GM18526 (cell line): ENCODE results near the gene MTARC2.

Experiments
- POLR2A ChIP-seq: IDR thresholded peaks from 3 replicates; pipeline ENCODE4 v1.6.1; 2011; ENCODE audit not compliant: insufficient read length; ENCODE audit errors: extremely low read depth

MTARC2 gene

DNA sequence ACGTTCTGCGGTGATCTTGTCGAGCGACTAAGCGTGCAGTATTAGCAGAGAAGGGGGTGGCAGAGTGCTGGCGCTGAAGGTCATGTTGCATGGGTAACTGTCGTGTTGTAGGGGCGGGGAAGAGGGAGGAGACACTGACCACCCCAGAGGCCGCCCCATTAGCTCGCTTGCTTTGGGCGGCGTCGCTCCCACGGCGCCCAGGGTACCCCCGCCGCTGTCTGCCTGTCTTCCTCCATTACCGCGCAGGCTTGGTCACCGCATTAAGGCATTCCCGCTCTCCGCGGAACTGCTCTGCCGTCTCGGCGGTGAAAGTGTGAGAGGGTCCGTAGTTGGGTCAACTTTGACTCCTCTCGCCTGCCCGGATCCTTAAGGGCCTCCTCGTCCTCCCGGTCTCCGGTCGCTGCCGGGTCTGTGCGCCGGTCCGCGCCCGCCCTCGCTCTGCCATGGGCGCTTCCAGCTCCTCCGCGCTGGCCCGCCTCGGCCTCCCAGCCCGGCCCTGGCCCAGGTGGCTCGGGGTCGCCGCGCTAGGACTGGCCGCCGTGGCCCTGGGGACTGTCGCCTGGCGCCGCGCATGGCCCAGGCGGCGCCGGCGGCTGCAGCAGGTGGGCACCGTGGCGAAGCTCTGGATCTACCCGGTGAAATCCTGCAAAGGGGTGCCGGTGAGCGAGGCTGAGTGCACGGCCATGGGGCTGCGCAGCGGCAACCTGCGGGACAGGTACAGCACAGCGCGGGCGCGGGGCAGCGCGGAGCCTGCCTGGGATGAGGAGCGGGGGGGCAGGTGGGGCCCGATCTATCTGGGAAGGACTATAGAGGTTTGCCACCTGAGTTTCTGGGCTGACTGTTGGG lies at the start of gene MTARC2:
MTARC2 (plus strand) TSS at position 234 of the 846 bp plus-strand sequence; CDS start at position 444, 210 bp downstream.
- no peak for TF ChIP-seq POLR2A

DNA sequence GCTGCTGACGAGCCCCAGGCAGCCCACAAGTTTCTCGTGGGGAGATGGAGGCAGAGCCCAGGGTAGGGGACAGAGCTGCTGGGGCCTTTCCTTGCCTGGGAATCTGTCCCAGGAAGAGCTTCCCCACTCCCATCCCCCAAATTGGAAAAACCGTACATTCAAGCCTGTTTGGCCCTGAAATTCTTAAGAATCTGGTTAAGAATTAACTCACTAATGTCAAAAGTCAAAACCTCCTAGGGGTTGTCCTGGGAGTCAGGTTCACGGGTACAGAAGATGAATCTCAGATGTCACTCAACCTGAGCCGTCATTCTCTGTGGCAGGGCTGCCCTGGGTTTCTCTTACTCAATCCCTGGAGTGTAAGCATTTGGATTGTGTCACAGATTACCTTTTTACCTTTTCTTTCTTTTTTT lies 49.5 kb upstream of the MTARC2 start:
- no peak for TF ChIP-seq POLR2A

DNA sequence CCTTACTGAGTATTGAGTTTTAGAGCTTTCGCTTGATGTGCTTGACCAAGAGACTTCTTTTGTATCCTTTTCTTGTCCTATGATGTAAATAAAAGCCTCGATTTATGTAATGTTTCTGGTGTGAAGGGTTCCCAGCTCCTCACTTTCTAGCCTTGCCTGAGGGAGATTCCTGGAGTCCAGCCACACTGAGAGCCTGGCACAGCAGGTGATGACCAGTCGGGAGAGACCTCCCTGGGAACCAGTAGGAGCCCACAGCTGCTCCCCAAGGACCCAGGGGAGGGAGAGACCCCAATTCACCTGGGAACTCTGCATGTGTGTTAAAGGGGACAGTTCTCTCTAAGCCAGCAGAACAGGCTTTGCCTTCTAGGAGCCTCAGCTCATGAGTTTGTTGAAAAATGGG lies 49.1 kb upstream of the MTARC2 start:
- TF ChIP-seq POLR2A, result no peak

DNA sequence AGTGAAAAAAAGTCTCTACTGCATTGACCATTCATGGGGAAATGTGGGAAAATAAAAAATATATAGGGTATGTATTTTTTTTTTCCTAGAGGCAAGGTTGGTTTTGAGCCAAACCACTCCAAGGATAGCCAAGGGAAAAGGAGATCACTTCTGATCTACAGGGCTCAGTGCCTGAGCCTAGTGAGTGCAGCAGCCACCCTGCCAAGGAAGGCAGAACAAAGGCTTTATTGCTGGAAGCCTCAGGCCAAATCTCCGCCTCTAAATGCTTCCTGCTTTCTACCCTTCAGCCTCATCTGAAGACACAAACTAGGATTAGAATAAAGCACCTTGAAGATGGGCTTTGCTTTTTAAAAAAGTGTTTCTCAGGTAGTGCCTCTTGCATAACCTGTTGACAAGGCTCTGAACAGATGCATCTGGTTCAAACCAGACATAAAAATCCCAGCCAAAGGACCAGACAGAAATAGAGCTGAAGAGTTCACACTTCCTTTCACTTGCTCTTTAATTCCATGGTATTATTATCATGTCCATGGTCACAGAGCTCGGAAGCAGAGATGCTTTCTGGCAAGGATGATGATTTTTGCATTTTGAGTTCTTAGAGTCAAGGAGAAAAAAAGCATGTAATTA lies 47.5 kb upstream of the MTARC2 start:
- TF ChIP-seq POLR2A, result no peak

DNA sequence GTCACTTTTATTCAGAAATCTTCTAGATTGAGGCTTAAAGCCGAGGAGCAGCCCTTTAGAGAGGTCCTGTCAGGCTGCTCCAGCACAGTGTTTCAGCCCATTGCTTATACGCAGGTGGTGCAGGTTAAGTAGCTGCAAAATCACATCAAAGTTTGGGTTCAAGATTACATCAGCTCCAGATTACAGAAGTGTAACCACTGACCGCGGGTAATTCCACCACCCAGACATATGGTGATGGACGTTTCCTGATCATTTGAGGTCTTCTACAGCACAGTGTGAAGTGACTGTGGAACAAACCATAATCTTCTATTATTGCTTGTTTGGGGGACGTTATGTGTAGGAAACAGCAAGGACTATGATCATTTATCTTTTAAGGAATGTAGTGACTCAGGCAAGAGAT lies 46.1 kb upstream of the MTARC2 start:
- TF ChIP-seq POLR2A, result no peak

DNA sequence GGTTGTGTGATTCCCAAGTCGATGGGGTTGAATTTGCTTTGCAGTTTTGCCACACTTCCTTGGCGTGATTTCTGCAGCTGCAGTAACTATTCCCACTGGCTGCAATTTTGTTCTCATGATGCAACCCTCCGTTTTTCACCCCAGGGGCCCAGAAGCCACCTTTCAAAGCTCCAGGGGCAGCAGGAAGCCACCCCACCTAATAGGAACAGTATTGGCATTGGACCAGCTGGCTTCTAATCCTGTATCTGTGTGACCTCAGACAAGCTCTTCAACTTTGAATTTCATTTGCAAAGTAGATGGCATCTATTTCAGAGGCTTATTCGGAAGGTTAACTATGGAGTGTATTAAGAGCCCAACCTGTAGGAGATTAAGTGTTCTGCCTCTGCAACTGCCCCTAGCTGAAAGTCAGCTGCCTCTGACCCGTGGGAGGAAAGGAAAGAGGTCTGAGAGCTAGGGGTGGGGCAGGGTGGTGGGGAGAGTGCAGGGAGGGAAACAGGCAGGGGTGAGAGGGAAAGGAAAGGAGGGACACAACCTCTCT lies 45.3 kb upstream of the MTARC2 start:
- TF ChIP-seq POLR2A, result no peak

DNA sequence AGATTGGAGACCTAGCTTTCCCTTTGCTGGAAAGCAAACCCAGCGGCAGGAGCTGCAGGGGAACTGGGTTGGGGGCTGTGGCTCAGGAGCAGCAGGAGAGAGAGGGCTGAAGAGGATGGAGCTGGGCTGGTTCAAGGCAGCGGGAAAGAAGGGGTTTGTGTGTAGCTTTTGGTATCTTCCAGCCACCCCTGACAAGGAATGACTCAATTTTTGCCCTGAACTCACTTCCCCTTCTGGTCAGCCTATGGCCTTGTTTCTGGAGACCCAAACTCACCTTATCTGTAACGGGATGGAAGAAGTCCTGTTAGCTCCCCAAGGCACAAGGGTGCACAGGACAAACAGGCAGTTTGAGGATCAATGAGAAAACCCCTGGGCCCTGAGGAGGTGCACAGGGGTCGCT lies 44.8 kb upstream of the MTARC2 start:
- no peak for TF ChIP-seq POLR2A

DNA sequence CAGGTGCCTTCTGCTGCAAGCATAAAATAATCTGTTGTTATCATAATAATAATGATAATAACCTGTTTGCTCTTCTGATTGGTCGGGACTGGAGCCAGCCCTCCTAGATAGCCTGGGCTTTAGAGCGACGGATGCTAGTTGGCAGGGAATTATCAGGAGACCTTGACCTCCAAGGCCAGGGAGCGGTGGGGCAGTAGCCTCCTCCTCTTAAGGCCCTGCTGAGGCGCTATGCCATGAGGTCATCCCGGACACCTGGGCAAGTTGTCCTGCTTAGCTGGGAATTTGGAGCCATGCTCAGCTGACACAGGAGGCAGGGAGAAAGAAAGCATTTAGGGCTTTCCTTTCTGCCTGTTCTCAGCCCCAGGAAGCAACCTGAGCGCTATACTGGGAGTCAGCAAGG lies 42.3 kb upstream of the MTARC2 start:
- no peak for TF ChIP-seq POLR2A

DNA sequence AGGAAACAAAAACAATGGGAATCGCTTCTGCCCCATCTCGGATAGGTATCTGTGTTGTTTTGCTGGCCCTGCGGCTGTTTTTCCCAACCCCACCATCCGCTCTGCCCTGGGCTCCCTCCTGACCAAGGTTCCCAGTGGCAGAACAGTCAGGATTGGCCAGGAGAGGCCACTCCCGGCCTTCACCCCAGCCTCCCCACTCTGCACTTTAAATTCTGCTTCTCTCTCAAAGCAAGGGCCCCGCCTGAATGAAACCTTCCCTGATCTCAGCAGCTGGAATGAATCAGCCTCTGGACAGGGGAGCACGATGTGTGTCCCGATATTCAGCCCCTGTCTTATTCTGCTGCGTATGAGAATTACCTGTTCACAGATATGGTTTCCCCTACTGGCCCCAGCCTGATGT lies 41.6 kb upstream of the MTARC2 start:
- no peak for TF ChIP-seq POLR2A

DNA sequence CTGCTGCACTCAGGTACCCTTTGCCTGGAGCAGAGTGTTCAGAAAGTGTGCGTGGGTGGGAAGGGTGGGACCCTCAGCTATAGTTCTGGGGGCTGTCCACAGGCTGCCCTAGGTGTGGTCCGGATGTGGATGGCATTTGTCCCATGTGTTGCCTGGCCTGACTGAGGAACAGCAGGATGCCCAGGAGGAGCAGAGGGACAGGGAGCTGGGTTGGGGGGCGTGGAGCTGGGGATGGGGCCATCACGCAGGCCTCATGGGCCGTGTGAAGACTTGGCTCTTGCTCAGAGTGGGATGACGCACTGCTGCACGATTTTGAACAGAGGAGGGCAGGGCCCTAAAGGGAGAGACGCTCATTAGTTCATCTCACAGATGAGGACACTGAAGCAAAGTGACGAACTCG lies 41.0 kb upstream of the MTARC2 start:
- no peak for TF ChIP-seq POLR2A

DNA sequence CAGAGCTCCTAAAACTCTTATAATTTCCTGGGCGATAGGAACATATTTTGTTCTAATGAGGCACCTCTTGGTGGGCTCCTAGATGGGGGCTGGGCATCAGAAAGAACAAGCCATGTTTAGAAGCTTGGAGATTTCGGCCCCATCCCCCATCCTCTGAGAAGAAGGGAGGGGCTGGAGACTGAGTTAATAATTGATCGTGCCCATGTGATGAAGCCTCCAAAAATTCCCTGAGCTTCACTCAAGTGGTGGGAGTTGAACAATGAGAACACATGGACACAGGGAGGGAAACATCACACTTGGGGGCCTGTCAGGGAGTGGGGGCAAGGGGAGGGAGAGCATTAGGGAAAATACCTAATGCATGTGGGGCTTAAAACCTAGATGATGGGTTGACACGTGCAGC lies 39.9 kb upstream of the MTARC2 start:
- TF ChIP-seq POLR2A, result no peak

DNA sequence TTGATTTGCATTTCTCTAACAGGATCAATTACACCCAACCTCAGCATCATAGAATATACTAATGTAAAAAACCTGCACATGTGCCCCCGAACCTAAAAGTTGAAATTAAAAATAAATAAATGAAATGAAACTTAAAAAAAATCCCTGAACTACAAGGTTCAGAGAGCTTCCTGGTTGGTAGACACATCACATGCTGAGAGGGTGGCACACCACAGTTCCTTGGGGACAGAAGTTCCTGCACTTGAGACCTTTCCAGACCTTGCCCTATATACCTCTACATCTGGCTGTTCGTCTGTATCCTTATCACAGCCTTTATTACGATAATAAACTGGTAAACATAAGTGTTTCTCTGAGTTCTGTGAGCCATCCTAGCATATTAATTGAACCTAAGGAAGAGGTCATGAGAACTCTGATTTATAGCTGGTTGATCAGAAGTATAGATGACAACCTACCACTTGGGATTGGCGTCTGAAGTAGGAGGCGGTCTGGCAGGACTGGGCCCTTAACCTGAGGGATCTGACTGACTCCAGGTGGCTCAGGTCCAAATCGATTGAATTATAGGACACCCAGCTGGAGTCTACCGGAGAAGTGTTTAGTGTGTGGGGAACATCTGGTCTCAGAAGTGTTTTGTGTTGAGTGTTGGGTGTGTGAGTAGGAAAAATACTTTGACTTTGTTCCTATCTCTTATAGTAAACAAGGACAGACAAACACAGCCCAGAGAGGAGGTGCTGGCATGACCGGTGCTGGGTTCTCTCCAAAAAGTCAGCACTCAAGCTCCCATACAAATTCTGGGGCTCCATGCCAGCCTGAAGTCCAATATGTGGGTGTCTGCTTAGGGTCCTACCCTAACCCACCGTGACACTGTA lies 39.0 kb upstream of the MTARC2 start:
- no peak for TF ChIP-seq POLR2A

DNA sequence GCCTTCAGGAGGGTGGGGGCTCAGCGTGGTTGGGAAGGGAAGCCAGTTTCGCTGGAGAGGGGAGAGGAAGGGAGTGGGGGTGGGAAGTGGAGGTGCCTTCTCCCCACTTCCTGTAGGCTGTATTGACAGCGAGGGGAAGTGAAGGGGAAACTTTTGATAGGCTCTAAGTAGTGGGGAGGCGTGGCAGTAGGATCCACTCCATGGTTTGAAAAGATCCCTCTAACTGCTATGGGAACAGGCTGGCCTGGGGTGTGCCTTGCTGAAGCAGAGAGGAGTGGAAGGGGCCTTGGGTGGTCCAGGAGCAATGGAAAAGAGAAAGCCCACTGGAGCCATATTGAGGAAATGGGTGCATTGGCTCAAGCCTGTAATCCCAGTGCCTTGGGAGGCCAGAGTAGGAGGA lies 37.8 kb upstream of the MTARC2 start:
- no peak for TF ChIP-seq POLR2A

DNA sequence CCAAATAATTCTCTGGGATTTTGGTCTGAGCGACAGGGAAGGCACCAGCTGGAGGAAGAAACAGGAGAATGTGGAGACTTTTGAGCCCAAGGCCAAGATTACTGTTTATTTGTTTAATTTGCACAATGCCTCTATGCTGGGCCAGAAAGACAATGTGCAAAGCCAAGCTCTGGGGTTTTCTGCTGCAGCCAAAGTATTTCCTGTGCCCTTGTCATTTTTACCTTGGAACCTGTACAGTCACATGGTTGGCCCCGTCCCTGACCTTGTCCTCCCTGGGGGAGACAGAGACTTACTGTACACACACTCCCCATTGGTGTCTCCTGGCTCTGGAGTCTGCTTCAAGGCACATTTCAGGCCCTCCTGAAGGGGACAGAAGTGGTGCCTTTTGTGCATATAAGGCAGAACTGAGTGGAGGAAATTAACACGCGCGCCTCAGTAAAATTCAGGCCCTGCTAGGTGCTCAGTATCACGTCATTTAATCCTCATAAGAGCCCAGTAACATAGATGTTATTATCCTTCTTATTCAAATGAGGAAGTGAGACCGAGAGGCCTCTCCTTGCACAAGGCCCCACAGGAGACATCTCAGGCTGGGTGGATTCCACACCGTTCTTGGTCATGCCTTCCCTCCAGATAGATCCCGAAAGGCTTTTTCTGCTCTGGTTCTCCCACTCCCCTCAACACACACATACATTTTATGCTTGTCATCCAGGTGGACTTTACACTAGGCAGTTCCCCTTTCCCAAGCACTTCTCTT lies 36.9 kb upstream of the MTARC2 start:
- no peak for TF ChIP-seq POLR2A
